Measurements from ENCODE around the gene PLAC8.
"Not testable (repeated sequence)": the region's sequence is repeated elsewhere in the genome, so short reads cannot be mapped to it uniquely, and the experiment has no call there.

PLAC8 gene

GRCh38 chr4:83114576-83114975 is at the start of gene PLAC8:
PLAC8 (minus strand) TSS chr4:83114729; CDS start chr4:83107921, 6,808 bp downstream.
- DNase-seq: no peak

- no peak for DNase-seq
These were observed 38.9 kb upstream of the PLAC8 start for GRCh38 chr4:83153417-83153816.

- no peak for DNase-seq
These were observed 38.2 kb upstream of the PLAC8 start for GRCh38 chr4:83152746-83153145.

GRCh38 chr4:83151651-83152050 is 37.1 kb upstream of the PLAC8 start:
- no peak for DNase-seq

DNA sequence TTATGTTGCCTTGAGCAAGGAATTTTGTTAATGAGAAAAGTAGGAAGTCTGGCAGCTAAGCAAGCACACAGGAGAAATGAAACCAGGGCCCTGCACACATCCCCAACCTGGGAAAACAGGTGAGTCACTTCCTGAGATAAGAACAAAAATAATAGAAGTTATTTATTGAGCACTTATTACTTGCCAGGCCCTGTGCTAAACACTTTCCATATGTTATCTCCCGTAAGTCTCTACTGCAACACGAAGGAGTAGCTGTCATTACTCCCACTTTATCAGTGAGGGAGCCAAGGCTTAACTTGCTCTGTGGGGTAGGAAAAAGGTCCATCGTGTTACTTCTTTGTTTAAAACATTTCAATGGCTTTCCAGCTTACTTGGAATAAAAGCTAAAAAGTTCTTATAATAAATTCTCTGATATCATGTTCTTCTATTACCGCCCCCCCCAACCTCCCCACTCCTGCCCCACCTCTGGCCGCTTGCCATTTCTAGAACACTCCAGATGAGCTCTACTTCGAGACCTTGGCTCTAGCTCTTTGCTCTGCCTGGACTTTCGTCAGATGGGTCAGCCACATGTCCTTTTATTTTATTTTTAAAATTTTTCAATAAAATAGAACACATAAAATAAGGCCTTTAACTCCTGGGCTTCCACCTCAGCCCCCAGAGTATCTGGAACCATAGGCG is 36.3 kb upstream of the PLAC8 start:
- no peak for DNase-seq

- no peak for DNase-seq
These were observed 35.5 kb upstream of the PLAC8 start for GRCh38 chr4:83149865-83150652.

DNA sequence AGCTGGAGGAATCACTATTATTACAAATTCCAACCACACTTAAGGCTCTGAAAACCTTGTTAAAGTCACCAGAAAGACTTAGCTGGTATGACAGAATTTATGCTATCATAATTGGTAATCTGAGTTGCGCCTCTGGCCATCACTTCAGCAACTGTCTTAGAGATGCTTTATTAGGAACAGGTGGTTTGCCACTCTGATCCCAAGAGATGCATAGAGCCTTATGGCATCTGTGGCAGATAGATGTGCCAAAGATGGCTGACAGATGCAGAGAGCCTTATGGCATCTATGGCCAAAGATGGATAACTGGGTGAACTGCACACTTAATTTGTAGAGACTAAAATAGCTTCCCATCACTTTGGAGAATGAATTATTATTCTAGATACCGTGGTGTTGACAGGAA is 32.3 kb upstream of the PLAC8 start:
- DNase-seq: peak; percentile 61

DNA sequence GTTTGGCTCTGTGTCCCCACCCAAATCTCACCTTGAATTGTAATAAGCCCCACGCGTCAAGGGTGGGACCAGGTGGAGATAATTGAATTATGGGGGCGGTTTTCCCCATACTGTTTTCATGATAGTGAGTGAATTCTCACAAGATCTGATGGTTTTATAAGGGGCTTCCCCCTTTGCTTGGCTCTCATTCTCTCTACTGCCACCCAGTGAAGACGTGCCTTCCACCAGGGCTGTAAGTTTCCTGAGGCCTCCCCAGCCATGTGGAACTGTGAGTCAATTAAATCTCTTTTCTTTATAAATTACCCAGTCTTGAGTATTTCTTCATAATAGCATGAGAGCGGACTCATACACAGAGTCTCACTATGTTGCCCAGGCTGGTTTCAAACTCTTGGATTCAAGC is 31.2 kb upstream of the PLAC8 start:
- not testable (repeated sequence) for DNase-seq

DNA sequence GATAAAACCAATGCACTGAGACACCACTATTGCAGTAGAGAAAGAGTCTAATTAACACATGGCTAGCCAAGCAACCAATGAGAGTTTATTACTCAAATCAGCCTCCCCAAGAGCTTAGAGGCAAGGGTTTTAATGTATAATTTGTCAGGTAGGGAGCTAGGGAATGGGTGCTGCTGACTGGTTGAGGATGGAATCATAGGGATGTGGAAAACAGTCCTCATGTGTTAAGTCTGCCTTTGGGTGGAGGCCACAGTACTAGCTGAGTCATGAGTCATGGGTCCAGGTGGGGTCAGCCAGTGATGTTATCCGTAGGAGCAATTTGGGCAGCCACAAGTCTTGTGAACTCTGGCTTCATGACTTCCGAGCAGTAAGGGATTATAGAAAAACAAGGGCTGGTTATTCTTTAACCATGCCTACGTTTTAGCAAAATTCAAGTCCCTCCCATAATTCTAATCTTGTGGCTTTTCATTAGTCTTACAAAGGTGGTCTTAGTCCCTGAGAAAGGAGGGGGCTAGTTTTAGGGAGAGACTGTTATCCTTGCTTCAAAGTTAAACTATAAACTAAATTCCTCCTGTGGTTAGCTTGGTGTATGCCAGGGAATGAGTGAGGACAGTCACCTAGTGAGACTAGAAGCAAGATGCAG is 25.1 kb upstream of the PLAC8 start:
- DNase-seq: no peak

GRCh38 chr4:83138946-83139345 is 24.4 kb upstream of the PLAC8 start:
- no peak for DNase-seq

DNA sequence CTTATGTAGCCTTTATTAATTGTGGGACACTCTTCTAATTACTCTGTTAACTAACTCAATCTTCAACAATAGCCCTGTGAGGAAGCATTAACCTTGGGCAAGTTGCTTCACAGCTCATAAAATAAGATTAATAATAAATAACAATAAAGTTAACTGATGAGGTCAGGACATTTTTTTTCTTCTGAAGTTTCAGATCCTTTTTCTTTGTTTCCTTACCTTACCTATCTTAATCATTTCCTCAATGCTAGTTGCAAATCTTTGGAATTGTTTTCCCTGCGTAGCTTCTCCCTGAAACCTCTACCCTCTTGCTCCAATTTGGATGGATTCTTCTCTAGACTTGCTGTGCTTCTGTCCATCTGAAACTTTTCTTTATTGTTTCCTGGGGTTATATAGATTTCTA is 17.5 kb upstream of the PLAC8 start:
- no peak for DNase-seq

- no peak for DNase-seq
These were observed 14.7 kb upstream of the PLAC8 start for GRCh38 chr4:83129264-83129663.

GRCh38 chr4:83128240-83128929 is 13.9 kb upstream of the PLAC8 start:
- DNase-seq: no peak

DNA sequence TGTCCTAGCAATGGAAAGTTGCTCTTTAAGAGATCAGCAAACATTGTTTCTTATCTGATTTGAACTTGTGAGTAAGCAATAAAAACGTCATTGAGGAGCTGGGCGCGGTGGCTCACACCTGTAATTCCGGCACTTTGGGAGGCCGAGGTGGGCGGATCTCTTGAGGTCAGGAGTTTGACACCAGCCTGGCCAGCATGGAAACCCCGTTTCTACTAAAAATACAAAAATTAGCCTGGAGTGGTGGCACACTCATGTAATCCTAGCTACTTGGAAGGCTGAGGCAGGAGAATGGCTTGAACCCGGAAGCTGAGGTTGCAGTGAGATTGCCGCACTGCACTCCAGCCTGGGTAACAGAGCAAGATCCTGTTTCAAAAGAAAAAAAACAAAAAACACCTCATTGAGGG is 11.2 kb upstream of the PLAC8 start:
- DNase-seq: no peak

DNA sequence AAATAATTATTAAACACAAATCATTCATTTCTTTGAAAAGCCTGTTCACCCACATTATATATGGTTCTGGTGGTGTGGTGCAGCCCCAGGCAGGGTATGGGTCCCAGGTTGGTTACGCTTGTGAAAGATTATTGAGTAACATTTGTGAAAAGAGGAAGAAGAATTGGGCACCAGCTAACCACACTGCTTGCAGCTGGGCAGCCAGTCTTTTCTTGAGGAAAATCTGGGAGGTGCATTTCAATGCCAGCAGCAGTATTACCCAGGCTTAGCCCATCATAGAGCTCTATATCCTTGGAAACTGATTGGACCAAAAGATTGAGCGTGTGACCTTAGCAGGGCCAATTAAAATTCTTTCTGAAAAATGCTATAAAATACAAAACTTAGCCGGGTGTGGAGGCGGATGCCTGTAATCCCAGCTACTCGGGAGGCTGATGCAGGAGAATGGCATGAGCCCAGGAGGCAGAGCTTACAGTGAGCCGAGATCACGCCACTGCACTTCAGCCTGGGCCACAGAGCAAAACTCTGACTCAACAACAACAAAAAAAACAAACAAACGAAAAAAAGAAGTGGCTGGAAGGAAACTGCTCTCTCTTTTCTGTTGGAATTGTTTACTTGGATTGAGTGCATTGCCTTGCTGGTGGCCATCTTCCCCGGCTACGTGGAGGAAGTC is 9.7 kb upstream of the PLAC8 start:
- DNase-seq: no peak

DNA sequence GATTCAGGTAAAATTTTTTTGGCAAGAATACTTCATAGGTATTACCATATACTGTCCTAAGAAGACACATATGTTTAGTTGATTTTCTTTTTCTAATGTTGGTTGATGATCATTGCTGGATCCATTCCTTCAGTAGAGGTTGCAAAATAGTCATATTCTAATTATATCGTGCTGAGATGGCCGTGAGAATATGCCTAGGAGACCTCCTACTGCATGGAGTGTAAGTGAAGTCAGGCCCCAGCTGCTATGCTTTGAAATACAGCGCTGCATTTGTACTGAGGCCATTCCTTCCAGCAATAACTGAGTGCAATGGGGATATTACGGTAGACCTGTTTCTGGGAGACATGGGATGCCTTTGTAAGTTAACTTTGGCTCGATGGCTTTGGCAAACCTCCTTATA is 6.7 kb upstream of the PLAC8 start:
- no peak for DNase-seq

GRCh38 chr4:83118869-83119268 is 4.3 kb upstream of the PLAC8 start:
- no peak for DNase-seq

DNA sequence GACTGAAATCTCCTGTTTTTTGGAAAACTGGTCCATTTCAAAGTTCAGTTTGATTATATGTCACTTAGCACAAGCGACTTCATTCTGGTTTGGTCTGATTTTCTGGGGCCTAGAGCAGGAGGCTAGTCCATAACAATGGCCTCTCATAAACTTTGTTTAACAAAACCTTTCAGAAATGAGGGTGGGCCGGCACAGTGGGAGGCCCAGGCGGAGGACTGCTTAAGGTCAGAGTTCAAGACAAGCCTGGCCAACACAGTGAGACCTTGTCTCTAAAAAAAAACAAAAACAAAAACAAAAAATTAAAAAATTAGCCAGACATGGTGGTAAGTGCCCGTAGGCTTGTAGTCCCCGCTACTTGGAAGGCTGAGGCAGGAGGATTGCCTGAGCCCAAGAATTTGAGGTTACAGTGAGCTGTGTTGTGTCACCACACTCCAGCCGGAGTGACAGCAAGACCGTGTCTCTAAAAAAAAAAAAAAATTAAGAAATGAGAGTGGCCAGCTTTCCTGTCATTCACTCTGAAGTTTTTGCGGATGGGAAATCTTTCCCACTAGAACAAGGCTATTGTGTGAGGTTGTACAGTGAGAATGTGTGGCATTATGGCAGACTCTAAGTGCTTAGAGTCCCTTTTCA is 1.2 kb upstream of the PLAC8 start:
- DNase-seq: no peak

DNA sequence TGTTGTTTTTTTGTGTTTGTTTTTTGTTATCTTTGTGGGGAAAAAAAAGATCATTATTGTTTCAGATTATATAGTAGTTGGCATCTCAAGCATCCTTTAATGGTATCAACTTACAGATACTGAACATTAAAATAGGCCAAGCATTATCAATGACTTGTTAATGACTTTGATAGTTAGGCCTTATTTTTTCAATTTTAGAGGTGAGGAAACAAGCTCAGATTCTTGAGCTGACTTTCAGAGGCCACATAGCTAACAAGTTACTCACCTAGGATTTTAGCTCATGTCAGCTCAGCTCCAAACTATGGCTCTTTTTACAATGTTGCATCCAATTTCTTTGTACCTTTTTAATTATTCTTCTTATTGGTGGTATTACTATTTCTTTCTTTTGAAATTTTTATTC is 471 bp upstream of the PLAC8 start:
- DNase-seq: no peak

- DNase-seq: no peak
These were observed 1.1 kb downstream of the PLAC8 start for GRCh38 chr4:83113429-83113786.

DNA sequence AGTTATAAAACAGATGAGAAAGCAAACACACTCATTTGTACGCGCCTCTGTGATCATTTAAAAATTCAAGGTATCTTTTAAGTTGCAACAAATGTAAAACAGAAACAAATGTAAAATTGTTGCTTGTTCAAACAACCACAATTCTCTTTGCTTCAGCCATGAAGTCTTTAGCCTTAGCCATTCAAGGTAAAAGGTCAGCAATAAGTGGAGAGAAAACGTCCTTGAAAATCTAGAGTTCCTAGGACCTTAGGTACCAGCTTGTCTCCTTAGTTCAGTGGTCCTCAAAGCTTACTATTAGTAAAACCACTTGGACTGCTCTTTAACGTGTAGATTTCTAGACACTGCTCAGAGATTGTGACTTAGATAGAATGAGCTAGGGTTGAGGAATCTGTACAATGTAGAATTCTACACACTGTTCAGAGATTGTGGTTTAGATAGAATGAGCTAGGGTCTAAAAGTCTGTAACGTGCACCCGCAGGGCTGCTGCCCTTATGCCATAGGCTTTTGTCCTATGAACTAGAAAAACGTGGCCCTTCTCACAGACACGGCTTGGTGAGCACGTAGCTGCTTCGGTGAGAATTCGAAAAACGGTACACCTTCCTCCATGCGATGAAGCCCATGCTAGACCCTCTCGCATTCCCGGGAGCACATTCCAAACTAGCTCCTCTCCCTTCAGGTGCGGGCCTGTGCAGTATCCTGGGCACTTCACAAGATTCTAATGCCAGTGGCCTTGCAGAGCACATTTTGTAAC is 1.7 kb downstream of the PLAC8 start:
- DNase-seq: no peak

DNA sequence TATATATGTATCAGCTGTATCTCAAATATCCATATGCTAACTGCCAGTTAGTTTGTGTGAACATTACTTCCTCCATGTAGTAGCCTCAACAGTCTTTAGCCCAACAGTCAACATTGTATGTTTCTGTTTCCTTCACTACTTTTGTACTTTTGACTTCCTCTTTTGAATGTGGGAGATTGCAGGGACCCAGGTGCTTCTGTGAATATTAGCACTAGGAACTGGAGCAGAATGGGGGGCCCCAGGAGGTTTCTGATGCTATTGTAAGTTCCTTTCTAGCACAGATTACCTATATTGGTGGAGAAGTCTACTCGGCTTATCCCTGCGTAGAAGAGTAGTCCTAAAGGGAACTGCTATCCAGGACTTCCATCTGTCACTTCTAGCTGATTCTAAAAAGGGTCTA is 2.3 kb downstream of the PLAC8 start:
- no peak for DNase-seq
